K562 (cell line): ENCODE data around the gene SHROOM3. TPM values are rescaled to one million over a fixed set of nuclear protein-coding genes. Genes with fewer than 3 reads are reported as not detected.

Experiments
- BCL6 ChIP-seq: fragments of 250-450 bp; sonication (Bioruptor Pico); IDR thresholded peaks from 2 replicates; pipeline ENCODE4 v1.4.0; 2020
- CGGBP1 ChIP-seq: fragments of 250-450 bp; sonication (Bioruptor Pico); IDR thresholded peaks from 2 replicates; pipeline ENCODE4 v1.9.0; 2021; ENCODE audit warnings: mild to moderate bottlenecking
- E2F3 ChIP-seq: fragments of 250-450 bp; sonication (Bioruptor Pico); IDR thresholded peaks from 2 replicates; pipeline ENCODE4 v1.4.0; 2020; ENCODE audit warnings: mild to moderate bottlenecking
- HBP1 ChIP-seq: fragments of 450-650 bp; formaldehyde crosslinking; IDR thresholded peaks from 2 replicates; pipeline ENCODE4 v1.4.0; 2022; ENCODE audit warnings: missing genetic modification characterization
- KLF1 ChIP-seq: fragments of 450-650 bp; IDR thresholded peaks from 2 replicates; pipeline ENCODE4 v1.6.1; 2016; ENCODE audit warnings: missing genetic modification characterization, missing compliant biosample characterization
- MEF2D ChIP-seq: conservative IDR thresholded peaks from 2 replicates; pipeline ENCODE4 v1.6.1; 2016; ENCODE audit warnings: low read depth, missing genetic modification characterization, missing compliant biosample characterization
- NKRF ChIP-seq: fragments of 450-650 bp; IDR thresholded peaks from 2 replicates; pipeline ENCODE4 v1.6.1; 2016; ENCODE audit warnings: borderline replicate concordance
- NR2C1 ChIP-seq, 2 experiments: fragments of 450-650 bp; IDR thresholded peaks; 2 replicates each; pipeline ENCODE4 v1.6.1; 2017; ENCODE audit warnings: mild to moderate bottlenecking in 2 of 2, antibody characterized with exemption in 1 of 2, inconsistent platforms in 1 of 2, missing compliant biosample characterization in 1 of 2, missing genetic modification characterization in 1 of 2
- SNAPC5 ChIP-seq: fragments of 250-450 bp; sonication (Bioruptor Pico); IDR thresholded peaks from 2 replicates; pipeline ENCODE4 v1.8.0; 2021; ENCODE audit warnings: moderate library complexity, mild to moderate bottlenecking, inconsistent platforms
- YY1 ChIP-seq, 3 experiments: IDR thresholded peaks; 2 replicates each; pipeline ENCODE4 v1.6.1; 2011; ENCODE audit warnings: low read length in 2 of 3, mild to moderate bottlenecking in 2 of 3, moderate library complexity in 2 of 3, borderline replicate concordance in 1 of 3, control low read depth in 1 of 3, low read depth in 1 of 3; ENCODE audit not compliant: insufficient read depth in 3 of 3, insufficient replicate concordance in 2 of 3, control insufficient read depth in 1 of 3, insufficient read length in 1 of 3; ENCODE audit errors: extremely low read depth in 1 of 3
- ZNF407 ChIP-seq: fragments of 450-650 bp; IDR thresholded peaks from 2 replicates; pipeline ENCODE4 v1.6.1; 2016; ENCODE audit warnings: low read depth
- polyA plus RNA-seq, 8 experiments: library from polyadenylated mRNA; depleted of rRNA in 4 of 8; stranded (reverse) in 5 of 8; unstranded in 3 of 8; fragments of >200 nt; fragmentation: Nextera tagmentation in 2 of 8; fragmentation: Illumina TruSeq in 1 of 8; extraction: Ambion mirVana in 2 of 8; extraction: Trizol in 1 of 8; gene quantifications; 2 replicates each; pipeline versions ENCODE4 v1.2.1 to v1.2.3, GENCODE V29; 2011 to 2014; ENCODE audit warnings: inconsistent platforms in 1 of 8, missing spikeins in 1 of 8
- total RNA-seq, 7 experiments: library from RNA; depleted of rRNA in 6 of 7; stranded (reverse); fragments of >200 nt in 6 of 7; fragmentation: Illumina TruSeq in 2 of 7; extraction: Trizol in 2 of 7; gene quantifications; 2 replicates each; pipeline versions ENCODE4 v1.2.1 to v1.2.3, GENCODE V29; 2011 to 2021; ENCODE audit warnings: low replicate concordance in 1 of 7
- TF ChIP-seq, protein P1 (sequence below): sonication (generic); formaldehyde crosslinking; IDR thresholded peaks from 2 replicates; pipeline ENCODE4 v1.8.0; 2022; ENCODE audit warnings: missing genetic modification reagents, mild to moderate bottlenecking, borderline replicate concordance

The SHROOM3 gene
- total and polyA plus RNA-seq, 9 of the 15 experiments (the other 6 are each of a cell fraction or from before 2014, with no cell fraction given): 0.01 to 0.07 TPM; not detected in 7

DNA sequence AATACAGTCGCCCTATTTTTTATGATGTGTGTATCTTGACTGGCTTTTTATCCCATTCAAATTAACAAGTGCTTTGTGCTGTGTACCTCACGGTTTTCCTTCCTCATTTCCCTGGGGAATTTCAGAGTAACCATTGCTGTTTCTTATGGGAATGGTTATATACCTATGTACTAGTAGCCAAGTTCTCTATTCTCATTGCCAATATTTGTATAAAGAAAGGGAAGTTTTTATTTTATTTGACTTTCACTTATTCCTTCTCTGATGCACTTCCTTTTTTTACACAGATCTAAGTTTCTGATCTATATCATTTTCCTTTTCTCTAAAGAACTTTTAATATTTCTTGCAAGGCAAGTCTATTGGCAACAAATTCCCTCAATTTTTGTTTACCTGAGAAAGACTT is 281.6 kb downstream of the SHROOM3 start (continued):
- TF ChIP-seq NR2C1 (IDR thresholded peaks at IDR 0.05): no peak
- no peak for TF ChIP-seq NR2C1 (tag; IDR thresholded peaks at IDR 0.05)
- TF ChIP-seq MEF2D: no peak
- TF ChIP-seq E2F3 (CRISPR knock-in tag): no peak
- TF ChIP-seq SNAPC5 (CRISPR knock-in tag): no peak
- no peak for TF ChIP-seq NKRF
- TF ChIP-seq BCL6 (CRISPR knock-in tag): no peak
- TF ChIP-seq ZNF407: no peak
- TF ChIP-seq HBP1 (CRISPR knock-in tag): no peak
- TF ChIP-seq KLF1 (tag): no peak
- no peak for TF ChIP-seq YY1 (IDR thresholded peaks at IDR 0.05; ENCODE audit: borderline replicate concordance in 1 of 3, control insufficient read depth in 1 of 3, extremely low read depth in 1 of 3, insufficient read depth in 3 of 3, insufficient read length in 1 of 3, insufficient replicate concordance in 2 of 3, low read depth in 1 of 3, low read length in 2 of 3)
- no peak for TF ChIP-seq CGGBP1 (CRISPR knock-in tag)
- TF ChIP-seq, protein P1, sequence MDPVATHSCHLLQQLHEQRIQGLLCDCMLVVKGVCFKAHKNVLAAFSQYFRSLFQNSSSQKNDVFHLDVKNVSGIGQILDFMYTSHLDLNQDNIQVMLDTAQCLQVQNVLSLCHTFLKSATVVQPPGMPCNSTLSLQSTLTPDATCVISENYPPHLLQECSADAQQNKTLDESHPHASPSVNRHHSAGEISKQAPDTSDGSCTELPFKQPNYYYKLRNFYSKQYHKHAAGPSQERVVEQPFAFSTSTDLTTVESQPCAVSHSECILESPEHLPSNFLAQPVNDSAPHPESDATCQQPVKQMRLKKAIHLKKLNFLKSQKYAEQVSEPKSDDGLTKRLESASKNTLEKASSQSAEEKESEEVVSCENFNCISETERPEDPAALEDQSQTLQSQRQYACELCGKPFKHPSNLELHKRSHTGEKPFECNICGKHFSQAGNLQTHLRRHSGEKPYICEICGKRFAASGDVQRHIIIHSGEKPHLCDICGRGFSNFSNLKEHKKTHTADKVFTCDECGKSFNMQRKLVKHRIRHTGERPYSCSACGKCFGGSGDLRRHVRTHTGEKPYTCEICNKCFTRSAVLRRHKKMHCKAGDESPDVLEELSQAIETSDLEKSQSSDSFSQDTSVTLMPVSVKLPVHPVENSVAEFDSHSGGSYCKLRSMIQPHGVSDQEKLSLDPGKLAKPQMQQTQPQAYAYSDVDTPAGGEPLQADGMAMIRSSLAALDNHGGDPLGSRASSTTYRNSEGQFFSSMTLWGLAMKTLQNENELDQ (CRISPR knock-in tag): no peak
